Measurements from ENCODE around the gene OSBP. TPM values are rescaled to one million over a fixed set of nuclear protein-coding genes. Genes with fewer than 3 reads are reported as not detected.

The OSBP gene
- total and polyA plus RNA-seq, 2 donors (not counting 3 experiments of a cell fraction or from before 2014, with no cell fraction given) = 14.2 to 37.5 TPM

- Histone ChIP-seq H3K4me3 (replicated peaks in 1 of 3; ENCODE audit: insufficient read depth in 1 of 3, low read depth in 1 of 3, low read length in 3 of 3) (no peak overlapping the region), H3K27me3 (ENCODE audit: control insufficient read depth in 2 of 2, insufficient read depth in 2 of 2, low read length in 2 of 2) (no peaks in the 10 kb centered on the region), H2AFZ (ENCODE audit: low read depth, low read length) (no peak overlapping the region), H3K9me1 (replicated peaks; ENCODE audit: control insufficient read depth, extremely low read depth, insufficient read depth, low read length) (no peaks in the 10 kb centered on the region), H3K79me2 (ENCODE audit: control insufficient read depth, insufficient read depth, low read length) (peaks cover 48% of the 10 kb centered on the region), H3K4me1 (ENCODE audit: control insufficient read depth, extremely low read depth, insufficient read depth, low read length) (peaks cover 17% of the 10 kb centered on the region), H3K27ac (ENCODE audit: insufficient read depth, low read depth, low read length) (no peak overlapping the region), H3K9me3 (replicated peaks; ENCODE audit: control insufficient read depth, insufficient read depth, low read length) (no peaks in the 10 kb centered on the region), H3K36me3 (ENCODE audit: control insufficient read depth in 2 of 2, extremely low read depth in 1 of 2, insufficient read depth in 2 of 2, low read length in 2 of 2) (peaks cover 15 to 24% of the 10 kb centered on the region in 2 experiments), H4K20me1 (replicated peaks; ENCODE audit: control insufficient read depth, extremely low read depth, insufficient read depth, low read length) (peaks cover 3% of the 10 kb centered on the region), H3K9ac (replicated peaks; ENCODE audit: extremely low read depth, insufficient read depth, low read length) (no peak overlapping the region), H3K4me2 (ENCODE audit: insufficient read depth, low read length) (peak overlapping the region; percentile 12)
- dilution Hi-C loops (cut with MboI; ENCODE audit: extremely low pct_ligation_motif_present, low sequenced_read_pairs) (no loop called here), intact Hi-C loops (cut with micrococcal nuclease) (no loop called here)
- no TSS peak for BruUV-seq (replicated peaks)
- TF ChIP-seq POLR2A (IDR thresholded peaks at IDR 0.05; ENCODE audit: low read depth, low read length) (no peak), POLR2AphosphoS5 (IDR thresholded peaks at IDR 0.05; ENCODE audit: insufficient read depth, low read depth, low read length) (no peak)
- FAIRE-seq = no peak
- DNase-seq (ENCODE audit: low read depth, low spot score) = peak; percentile 7
- CTCF ChIA-PET = interaction anchor here (0.7 to 1.4 kb wide), 3 partner anchors 57 to 75 kb away, joined by 3 to 4 read pairs (median 4); partner anchors contain the start of gene PATL1
- POLR2A ChIA-PET = no interaction called here
These were observed 3.7 kb downstream of the OSBP start for GRCh38 chr11:59611570-59612565.

GRCh38 chr11:59610289-59610688 lies 5.3 kb downstream of the OSBP start:
- no peaks in the 10 kb centered on the region for H3K9me1 ChIP-seq (replicated peaks; ENCODE audit: control insufficient read depth, extremely low read depth, insufficient read depth, low read length)
- H3K36me3 ChIP-seq (ENCODE audit: control insufficient read depth in 2 of 2, extremely low read depth in 1 of 2, insufficient read depth in 2 of 2, low read length in 2 of 2) = peaks cover 18 to 29% of the 10 kb centered on the region in 2 experiments
- H3K4me2 ChIP-seq (ENCODE audit: insufficient read depth, low read length) = no peak overlapping the region
- CTCF ChIA-PET = interaction anchor here (0.7 kb wide), 1 partner anchor 307 kb away, joined by 3 read pairs; no protein-coding TSS in a partner anchor
- FAIRE-seq = no peak
- peaks cover 57% of the 10 kb centered on the region for H3K79me2 ChIP-seq (ENCODE audit: control insufficient read depth, insufficient read depth, low read length)
- H3K4me1 ChIP-seq (ENCODE audit: control insufficient read depth, extremely low read depth, insufficient read depth, low read length) = peaks cover 13% of the 10 kb centered on the region
- no peak overlapping the region for H2AFZ ChIP-seq (ENCODE audit: low read depth, low read length)
- dilution Hi-C loops (cut with MboI; ENCODE audit: extremely low pct_ligation_motif_present, low sequenced_read_pairs) = no loop called here
- H4K20me1 ChIP-seq (replicated peaks; ENCODE audit: control insufficient read depth, extremely low read depth, insufficient read depth, low read length) = peaks cover 3% of the 10 kb centered on the region
- intact Hi-C loops (cut with micrococcal nuclease) = no loop called here
- no peaks in the 10 kb centered on the region for H3K9me3 ChIP-seq (replicated peaks; ENCODE audit: control insufficient read depth, insufficient read depth, low read length)
- H3K4me3 ChIP-seq (replicated peaks in 1 of 3; ENCODE audit: insufficient read depth in 1 of 3, low read depth in 1 of 3, low read length in 3 of 3) = no peak overlapping the region
- POLR2A ChIA-PET = interaction anchor here (0.6 kb wide), 1 partner anchor 17 kb away, joined by 3 read pairs; no protein-coding TSS in a partner anchor
- H3K9ac ChIP-seq (replicated peaks; ENCODE audit: extremely low read depth, insufficient read depth, low read length) = no peak overlapping the region
- H3K27me3 ChIP-seq (ENCODE audit: control insufficient read depth in 2 of 2, insufficient read depth in 2 of 2, low read length in 2 of 2) = no peaks in the 10 kb centered on the region
- TF ChIP-seq CTCF (IDR thresholded peaks at IDR 0.05; ENCODE audit: extremely low read depth in 1 of 2, insufficient read depth in 1 of 2, low read depth in 1 of 2, low read length in 2 of 2) = no peak
- TF ChIP-seq MAX (IDR thresholded peaks at IDR 0.05; ENCODE audit: insufficient read depth, insufficient read length) = no peak
- no peak for TF ChIP-seq FOS (IDR thresholded peaks at IDR 0.05; ENCODE audit: borderline replicate concordance, insufficient read depth, low read length)
- DNase-seq (ENCODE audit: low read depth, low spot score) = no peak
- H3K27ac ChIP-seq (ENCODE audit: insufficient read depth, low read depth, low read length) = no peak overlapping the region
- BruUV-seq (replicated peaks) = no TSS peak
